GM18951 (cell line): ENCODE data around the gene TRA2A.

Source experiments
- POLR2A ChIP-seq: IDR thresholded peaks from 4 replicates; pipeline ENCODE4 v1.6.1; 2011; ENCODE audit warnings: mild to moderate bottlenecking; ENCODE audit not compliant: insufficient read length, insufficient read depth; ENCODE audit errors: extremely low read depth
- in situ Hi-C: fragments of 300-500 bp; cut with MboI; formaldehyde crosslinking; loops from one replicate; pipeline ENCODE4 v1.12.0; 2022; ENCODE audit warnings: low sequenced_read_pairs, mixed read lengths, inconsistent platforms; ENCODE audit not compliant: unreplicated experiment

The TRA2A gene

GRCh38 chr7:23472046-23472445, 59.7 kb downstream of the TRA2A start:
- TF ChIP-seq POLR2A = no peak
- in situ Hi-C loops = no loop called here

GRCh38 chr7:23471106-23471859, 60.5 kb downstream of the TRA2A start:
- in situ Hi-C loops = no loop called here
- peak; percentile 46 for TF ChIP-seq POLR2A

- in situ Hi-C loops = no loop called here
- peak; percentile 63 for TF ChIP-seq POLR2A
Measured at GRCh38 chr7:23470330-23471105, 61.3 kb downstream of the TRA2A start, which contains the start of gene IGF2BP3. IGF2BP3 (minus strand) TSS chr7:23470491; CDS start chr7:23470110, 381 bp downstream.

- in situ Hi-C loops = no loop called here
- TF ChIP-seq POLR2A = no peak
Measured at GRCh38 chr7:23469961-23470250, 61.9 kb downstream of the TRA2A start.

- in situ Hi-C loops = no loop called here
- peak; percentile 50 for TF ChIP-seq POLR2A
Measured at GRCh38 chr7:23469150-23469960, 62.4 kb downstream of the TRA2A start.

GRCh38 chr7:23468526-23469149, 63.1 kb downstream of the TRA2A start:
- TF ChIP-seq POLR2A = no peak
- in situ Hi-C loops = no loop called here

GRCh38 chr7:23467806-23468525, 63.8 kb downstream of the TRA2A start:
- in situ Hi-C loops = no loop called here
- TF ChIP-seq POLR2A = peak; percentile 45

GRCh38 chr7:23467291-23467805, 64.4 kb downstream of the TRA2A start:
- no peak for TF ChIP-seq POLR2A
- in situ Hi-C loops = no loop called here

- TF ChIP-seq POLR2A = no peak
- in situ Hi-C loops = no loop called here
Measured at GRCh38 chr7:23462846-23463245, 68.9 kb downstream of the TRA2A start.

- in situ Hi-C loops = no loop called here
- no peak for TF ChIP-seq POLR2A
Measured at GRCh38 chr7:23458044-23458443, 73.7 kb downstream of the TRA2A start.

- in situ Hi-C loops = no loop called here
- no peak for TF ChIP-seq POLR2A
Measured at GRCh38 chr7:23456093-23456492, 75.7 kb downstream of the TRA2A start.

- TF ChIP-seq POLR2A = no peak
- in situ Hi-C loops = no loop called here
Measured at GRCh38 chr7:23454881-23455526, 76.8 kb downstream of the TRA2A start.
